ENCODE data around the gene NXPH1. TPM values are rescaled to one million over a fixed set of nuclear protein-coding genes. Genes with fewer than 3 reads are reported as not detected.

NXPH1 gene
- not detected for total RNA-seq

DNA sequence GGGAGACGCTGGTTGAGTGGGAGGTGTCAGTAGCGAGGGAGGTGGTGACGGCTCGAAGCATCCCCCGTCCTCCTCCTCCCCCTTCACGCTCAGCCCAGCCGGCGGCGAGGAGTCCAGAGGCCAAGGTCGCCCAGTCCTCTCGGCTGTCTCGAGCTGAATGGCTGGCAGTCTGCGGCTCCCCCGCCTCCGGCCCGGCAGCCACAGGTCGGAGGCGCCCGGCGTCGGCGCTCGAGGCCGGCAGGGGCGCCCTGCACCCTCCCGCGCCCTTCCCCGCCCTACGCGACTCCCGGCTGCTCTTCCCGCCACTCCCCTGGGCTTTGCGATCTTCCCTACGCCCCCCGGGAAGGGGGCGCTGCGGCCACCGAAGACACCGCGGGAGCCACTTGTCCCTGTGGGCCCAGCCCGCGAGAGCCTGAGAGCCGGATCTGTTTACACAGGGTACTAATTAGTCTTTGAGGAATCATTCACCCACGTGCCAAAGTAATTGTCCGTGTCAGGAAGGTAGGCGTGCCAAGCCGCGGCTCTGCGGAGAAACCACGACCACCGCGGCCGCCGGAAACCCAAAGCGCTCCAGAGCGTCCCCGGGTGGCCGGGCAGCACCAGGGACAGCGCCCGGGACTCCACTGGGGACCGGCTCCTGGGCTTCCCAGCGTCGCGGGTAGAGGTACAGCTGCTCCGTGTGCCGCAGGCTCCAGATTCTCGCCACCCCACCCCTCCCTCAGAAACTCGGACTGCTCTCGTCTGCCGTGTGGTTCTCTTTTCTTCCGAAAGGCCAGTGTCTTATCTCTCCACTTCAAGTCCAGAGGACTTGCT, at the start of gene NXPH1:
Gene NXPH1, plus strand, starts transcription at position 133 of the 813 bp plus-strand sequence.

Other genes with a start within 250 kb of the NXPH1 start
- gene ICA1, start 171.4 kb upstream of the NXPH1 start, total RNA-seq: 10 to 100 TPM in 1 of 2 donors, 1 to 10 TPM in 1; 4.7 to 10.3 TPM

Measured in melanocyte of skin (primary cell).